NCI-H1092 (cell line): Measurements from ENCODE around the gene ANKLE1.
A peak's percentile ranks its signal among the peaks of the same experiment; 100 is the strongest.

Experiments used
- DNase-seq: peaks from one replicate; lab custom pipeline; 2025; lab: John Stamatoyannopoulos, UW

ANKLE1 gene

DNA sequence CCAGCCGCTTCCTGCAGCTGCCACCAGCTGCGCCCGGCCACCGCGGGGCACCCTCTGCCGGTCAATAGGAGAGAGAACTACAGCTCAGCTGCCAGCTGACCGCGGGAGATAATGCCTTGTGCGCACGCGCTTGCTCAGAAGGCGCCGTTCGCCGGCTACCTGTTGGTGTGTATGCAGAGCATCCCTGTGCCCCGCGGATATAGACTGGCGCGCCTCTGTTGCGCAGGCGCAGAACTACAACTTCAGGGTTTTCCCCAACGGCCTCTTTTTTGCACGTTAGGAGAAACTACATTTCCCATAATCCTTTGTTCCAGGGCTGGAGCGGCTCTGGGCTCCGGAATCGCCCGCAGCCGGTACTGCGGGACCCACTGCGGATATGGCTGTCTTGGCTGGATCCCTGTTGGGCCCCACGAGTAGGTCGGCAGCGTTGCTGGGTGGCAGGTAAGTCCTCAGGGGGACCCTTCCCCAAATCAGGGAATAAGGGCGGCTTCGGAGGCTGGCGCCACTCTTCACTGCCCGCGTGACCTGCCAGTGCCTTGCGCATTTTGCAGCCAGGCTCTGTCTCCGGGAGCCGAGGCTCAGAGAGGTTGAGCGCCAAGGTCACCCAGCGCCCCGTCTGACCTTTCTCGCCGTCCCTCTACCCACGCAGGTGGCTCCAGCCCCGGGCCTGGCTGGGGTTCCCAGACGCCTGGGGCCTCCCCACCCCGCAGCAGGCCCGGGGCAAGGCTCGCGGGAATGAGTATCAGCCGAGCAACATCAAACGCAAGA is 24.0 kb downstream of the ANKLE1 start, which contains the start of gene MRPL34:
MRPL34 (plus strand) TSS at position 356 of the 768 bp plus-strand sequence; CDS start at position 377, 21 bp downstream.
- peak; percentile 98 for DNase-seq

GRCh38 chr19:17306285-17306714 is 24.6 kb downstream of the ANKLE1 start:
- DNase-seq, result no peak

DNA sequence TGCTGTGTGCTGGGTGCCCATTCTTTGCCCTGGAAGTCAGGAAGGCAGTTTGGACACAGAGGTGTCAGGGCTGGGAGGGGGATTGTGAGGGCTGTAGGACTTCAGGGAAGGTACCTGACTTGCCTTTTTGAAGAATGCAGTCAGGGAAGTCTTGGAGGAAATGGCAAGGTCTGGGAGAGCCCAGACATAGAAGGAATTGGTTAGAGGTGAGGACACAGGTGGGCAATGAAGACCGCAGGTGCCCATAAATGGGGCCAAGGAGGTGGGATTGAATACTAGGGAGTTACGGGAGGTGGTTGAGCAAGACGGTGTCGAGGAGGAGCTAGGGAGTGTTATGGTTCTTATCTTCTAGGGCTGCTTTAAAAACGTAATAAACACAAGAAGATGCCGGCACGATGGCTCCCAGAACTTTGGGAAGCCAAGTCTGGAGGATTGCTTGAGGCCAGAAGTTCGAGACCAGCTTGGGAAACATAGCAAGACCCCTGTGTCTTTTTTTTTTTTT is 26.2 kb downstream of the ANKLE1 start:
- DNase-seq, result no peak

DNA sequence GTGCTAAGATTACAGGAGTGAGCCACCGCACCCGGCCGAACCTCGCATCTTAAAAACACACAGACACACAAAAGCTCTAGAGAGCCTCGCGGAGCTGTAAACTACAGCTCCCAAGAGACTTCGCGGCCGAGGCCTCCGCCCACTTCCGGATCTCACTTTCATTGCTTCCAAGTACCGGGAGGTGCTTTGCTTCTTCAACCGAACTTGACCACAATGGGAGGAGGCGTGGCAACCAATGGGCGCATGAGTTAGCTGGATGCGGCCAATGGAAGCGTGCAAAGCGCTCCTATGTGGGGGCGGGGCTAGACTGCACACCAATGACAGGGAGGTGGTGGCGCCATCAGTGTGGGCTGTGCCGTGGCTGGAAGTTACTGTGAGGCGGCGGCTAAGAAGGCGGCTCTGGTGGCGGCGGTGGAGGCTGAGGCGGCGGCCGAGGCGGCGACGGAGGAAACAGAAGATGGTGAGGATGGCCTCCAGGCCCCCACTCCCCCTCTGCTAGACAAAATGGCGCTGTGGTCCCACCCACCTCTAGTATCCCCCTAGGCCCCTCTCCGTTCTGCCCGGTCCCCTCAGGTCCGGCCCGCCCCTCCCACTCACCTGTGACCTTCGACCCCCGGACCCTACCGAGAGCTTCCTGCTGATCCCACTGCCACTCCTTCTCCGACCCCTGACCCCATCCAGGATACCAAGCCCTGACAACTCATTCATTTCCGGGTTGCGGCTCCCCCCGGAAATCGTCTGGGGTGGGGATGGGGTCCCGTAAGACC is 27.7 kb downstream of the ANKLE1 start, which contains the start of gene DDA1:
DDA1 (plus strand) TSS at position 366 of the 767 bp plus-strand sequence; CDS start at position 458, 92 bp downstream.
- peak; percentile 99 for DNase-seq

GRCh38 chr19:17309965-17310461 is 28.3 kb downstream of the ANKLE1 start:
- no peak for DNase-seq

- DNase-seq, result no peak
These were observed 29.9 kb downstream of the ANKLE1 start for GRCh38 chr19:17311455-17312188.

GRCh38 chr19:17312189-17313113 is 30.8 kb downstream of the ANKLE1 start:
- no peak for DNase-seq

DNA sequence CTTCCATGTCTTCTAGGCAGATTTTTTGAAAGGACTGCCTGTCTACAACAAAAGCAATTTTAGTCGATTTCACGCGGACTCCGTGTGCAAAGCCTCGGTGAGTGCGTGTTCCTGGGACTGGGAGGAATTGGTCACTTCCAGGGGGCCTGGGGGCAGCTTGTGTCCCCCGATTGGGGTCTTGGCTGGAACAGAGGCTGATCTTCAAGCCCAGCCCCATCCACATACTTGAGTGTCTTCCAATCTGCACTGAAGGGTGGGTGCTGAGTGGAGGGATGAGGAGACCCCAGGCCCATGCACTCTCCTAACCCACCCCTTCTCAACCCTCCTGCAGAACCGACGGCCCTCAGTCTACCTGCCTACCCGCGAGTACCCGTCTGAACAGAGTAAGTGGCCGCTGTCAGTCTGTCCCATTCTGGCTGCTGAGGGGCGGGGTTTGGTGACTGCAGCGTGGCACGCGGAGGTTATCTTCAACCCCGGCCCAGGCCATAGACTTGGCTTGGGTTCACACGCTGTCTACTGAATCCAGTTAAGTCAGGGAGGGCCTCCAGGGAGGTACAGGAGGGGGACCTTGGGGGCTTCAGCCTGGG is 32.4 kb downstream of the ANKLE1 start:
- DNase-seq, result no peak

DNA sequence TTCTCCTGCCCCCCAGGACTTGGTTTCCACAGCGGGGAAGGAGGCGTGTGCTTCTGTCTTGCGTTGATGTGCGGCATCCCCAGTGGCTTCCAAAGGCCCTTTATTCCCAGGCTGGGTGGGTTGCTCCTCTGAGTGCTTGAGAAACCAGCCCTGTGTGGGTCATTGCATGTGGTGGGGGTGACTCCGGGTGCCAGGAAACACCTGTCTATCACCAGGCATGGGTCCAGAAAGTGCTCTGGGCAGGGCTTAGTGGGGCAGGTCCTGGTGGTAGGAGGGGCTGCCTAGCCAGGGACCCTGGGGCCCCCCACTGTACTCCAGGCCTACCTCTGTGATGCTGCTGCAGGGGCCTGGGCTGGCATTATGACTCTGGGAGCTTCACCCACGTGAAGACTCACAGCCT is 37.3 kb downstream of the ANKLE1 start:
- no peak for DNase-seq

DNA sequence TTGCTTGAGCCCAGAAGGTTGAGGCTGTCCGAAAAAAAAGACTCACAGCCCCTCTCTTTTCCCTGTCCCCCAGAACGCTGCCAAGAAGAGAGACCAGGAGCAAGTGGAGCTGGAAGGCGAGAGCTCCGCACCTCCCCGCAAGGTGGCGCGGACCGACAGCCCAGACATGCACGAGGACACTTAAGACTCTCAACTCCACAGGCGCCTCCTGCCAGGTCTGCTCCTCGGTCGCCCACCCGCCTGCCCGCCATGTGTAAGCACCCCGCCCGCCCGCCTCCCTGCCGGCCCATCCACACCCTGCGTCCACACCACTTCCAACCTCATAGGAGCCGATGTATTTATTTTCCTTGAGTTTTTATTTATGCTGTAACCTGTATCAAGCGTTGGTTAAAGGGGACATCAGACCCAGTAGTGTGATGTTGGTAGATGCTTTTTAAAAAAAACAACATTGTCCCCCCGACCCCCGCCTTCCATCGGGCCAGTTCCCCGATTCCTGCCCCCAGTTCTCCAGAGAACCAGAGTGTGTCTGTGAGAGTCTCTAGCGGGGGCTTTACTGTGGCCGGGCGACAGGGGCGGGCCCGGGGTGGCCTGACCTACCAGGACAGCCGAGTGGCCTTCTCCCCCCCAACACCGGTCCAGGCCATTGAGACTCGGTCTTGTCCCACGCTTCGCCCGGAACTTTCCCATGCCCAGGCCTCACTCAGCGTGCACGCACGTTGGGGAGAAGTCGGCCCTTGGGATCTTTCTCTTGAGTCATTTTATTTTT is 38.0 kb downstream of the ANKLE1 start:
- no peak for DNase-seq

DNA sequence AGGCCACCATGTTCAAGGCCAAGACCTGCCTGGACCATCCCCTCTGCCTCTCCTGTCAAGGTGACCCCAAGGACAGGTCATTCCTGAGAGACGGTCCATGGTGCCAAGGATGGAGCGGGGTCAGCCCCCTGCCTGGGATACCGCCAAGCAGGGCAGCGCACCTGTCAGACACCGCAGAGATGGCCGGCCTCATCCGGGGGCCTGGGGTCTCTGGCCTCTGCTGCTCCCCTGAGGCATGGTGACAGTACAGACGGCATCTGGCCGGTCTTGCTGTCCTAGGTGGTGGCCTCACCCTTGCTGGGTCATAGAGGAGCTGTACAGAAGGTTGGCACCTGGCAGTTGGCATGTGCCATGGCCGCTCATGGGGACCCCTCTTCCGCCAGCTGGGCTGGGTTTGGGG is 38.7 kb downstream of the ANKLE1 start:
- DNase-seq, result no peak

- no peak for DNase-seq
These were observed 40.2 kb downstream of the ANKLE1 start for GRCh38 chr19:17321655-17322489.

GRCh38 chr19:17322854-17323253 is 41.2 kb downstream of the ANKLE1 start:
- no peak for DNase-seq

DNA sequence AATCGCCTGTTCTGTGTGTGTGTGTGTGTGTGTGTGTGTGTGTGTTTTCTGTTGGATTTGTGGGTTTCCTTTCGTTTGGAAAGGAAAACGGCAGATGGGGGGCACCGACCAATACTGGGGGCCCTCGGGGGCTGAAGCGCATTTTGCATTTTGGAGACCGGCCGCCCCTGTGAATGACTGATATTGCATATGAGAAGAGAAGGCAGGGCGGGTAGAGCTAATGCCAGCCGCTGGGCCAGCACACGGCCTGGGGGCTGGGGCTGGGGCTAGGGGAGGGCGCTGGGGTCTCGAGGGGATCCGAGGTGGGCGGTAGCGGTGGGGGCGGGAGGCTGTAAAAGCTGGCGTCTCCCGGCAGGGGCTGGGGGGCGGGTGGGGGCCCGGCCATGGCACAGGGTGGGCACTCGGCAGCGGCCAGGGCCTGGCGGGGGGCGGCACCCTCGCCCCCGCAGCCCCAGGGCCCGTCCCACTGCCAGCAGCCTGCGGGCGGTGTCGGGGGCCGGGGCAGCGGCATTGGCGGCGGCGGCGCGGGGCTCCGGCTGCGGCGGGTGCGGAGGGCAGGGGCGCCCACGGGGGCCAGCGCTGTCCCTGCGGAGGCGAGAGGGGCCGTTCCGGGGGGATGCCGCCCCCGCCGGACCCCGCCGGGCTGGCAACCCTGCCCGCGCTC is 41.7 kb downstream of the ANKLE1 start:
- no peak for DNase-seq

DNA sequence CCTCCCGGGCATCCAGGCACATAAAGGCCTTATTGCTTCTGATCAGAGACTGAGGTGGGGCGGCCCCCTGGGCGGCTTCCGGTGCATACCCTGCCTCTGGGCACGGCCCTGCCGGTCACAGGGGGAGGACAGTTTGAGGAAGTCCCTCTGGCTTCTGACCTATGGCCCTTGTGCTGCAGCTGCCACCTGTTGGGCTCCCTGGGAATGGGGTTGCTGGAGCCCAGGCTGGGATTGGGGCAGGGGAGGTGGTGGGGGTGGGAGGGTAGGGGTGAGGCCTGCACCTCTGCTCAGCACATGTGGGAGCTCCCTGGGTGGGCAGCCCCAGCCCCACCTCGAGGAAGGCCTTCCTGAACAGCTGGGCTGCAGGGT is 42.2 kb downstream of the ANKLE1 start:
- DNase-seq, result no peak

- no peak for DNase-seq
These were observed 42.8 kb downstream of the ANKLE1 start for GRCh38 chr19:17324357-17325114.

- no peak for DNase-seq
These were observed 43.4 kb downstream of the ANKLE1 start for GRCh38 chr19:17325133-17325532.
